Measurements from ENCODE around the gene OSBPL10. TPM values are rescaled to one million over a fixed set of nuclear protein-coding genes. Genes with fewer than 3 reads are reported as not detected.

OSBPL10 gene
- polyA plus RNA-seq, 1 donor = 12.4 TPM

DNA sequence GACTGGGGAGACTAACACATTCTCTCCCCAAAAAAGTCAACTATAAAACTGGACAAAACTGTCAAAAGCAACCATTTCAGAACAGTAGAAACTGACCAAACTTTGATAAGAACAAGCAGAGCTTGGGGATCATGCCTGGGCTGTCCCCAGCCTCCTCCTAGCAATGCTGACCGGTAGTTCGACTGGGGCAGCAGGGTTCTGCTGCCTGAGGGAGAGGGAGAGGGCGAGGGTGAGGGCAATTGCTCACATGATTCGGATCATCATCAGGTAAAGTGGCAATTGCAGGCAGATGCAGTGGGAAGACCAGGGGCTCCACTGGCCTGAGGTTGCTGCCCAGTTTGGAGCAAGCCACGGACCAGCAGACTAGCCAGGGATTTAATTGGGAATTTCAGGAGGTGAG, 88.6 kb downstream of the OSBPL10 start:
- Histone ChIP-seq H3K4me3 (ENCODE audit: low read length) (no peak overlapping the region), H3K36me3 (ENCODE audit: control insufficient read depth, insufficient read depth, low read length) (no peaks in the 10 kb centered on the region), H3K27me3 (ENCODE audit: control insufficient read depth, insufficient read depth, low read length) (no peaks in the 10 kb centered on the region), H3K27ac (ENCODE audit: low read length) (no peak overlapping the region), H3K4me1 (ENCODE audit: control insufficient read depth, insufficient read depth, low read length) (peaks cover 16% of the 10 kb centered on the region), H3K9me3 (ENCODE audit: control insufficient read depth, low read depth, low read length) (no peaks in the 10 kb centered on the region)
- DNase-seq = peak in 1 of 2 donors; percentile 26
- no CpG with 5 or more reads among the region's 5 CpGs for WGBS (ENCODE audit: insufficient coverage, low lambda C conversion rate)

DNA sequence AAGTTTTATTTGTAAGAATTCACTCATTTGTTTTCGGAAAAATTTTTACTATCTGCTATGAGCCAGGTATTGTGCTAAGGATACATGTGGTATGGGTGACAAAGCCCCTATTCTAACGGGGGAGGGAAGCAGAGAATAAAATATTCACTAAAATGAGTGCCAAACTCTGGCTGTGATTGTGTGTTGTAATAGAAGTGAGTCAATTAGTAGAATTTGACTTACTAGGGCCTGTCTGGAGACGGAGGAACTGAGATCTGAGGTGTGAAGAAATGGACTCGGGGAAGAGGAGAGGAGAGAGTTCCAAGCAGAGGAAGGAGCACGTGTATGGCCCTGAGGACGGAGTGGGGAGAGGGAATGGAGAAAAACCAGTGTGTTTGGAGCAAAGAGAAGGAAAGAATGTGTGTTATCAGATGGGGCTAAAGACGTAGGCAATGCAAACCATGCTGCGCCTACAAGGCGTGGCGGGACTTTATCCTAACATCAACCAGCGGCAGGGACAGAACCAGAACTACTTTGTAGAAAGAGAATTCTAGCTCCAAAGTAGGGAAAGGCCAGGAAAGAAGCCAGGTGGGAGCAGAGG, 89.1 kb downstream of the OSBPL10 start:
- Histone ChIP-seq H3K9me3 (ENCODE audit: control insufficient read depth, low read depth, low read length) (no peaks in the 10 kb centered on the region), H3K36me3 (ENCODE audit: control insufficient read depth, insufficient read depth, low read length) (no peaks in the 10 kb centered on the region), H3K27ac (ENCODE audit: low read length) (no peak overlapping the region), H3K4me3 (ENCODE audit: low read length) (no peak overlapping the region), H3K4me1 (ENCODE audit: control insufficient read depth, insufficient read depth, low read length) (peaks cover 14% of the 10 kb centered on the region), H3K27me3 (ENCODE audit: control insufficient read depth, insufficient read depth, low read length) (no peaks in the 10 kb centered on the region)
- DNase-seq = peak; percentile 31 to 59
- WGBS (ENCODE audit: insufficient coverage, low lambda C conversion rate) = 53% methylated on average over 5 of the region's 11 CpGs

DNA sequence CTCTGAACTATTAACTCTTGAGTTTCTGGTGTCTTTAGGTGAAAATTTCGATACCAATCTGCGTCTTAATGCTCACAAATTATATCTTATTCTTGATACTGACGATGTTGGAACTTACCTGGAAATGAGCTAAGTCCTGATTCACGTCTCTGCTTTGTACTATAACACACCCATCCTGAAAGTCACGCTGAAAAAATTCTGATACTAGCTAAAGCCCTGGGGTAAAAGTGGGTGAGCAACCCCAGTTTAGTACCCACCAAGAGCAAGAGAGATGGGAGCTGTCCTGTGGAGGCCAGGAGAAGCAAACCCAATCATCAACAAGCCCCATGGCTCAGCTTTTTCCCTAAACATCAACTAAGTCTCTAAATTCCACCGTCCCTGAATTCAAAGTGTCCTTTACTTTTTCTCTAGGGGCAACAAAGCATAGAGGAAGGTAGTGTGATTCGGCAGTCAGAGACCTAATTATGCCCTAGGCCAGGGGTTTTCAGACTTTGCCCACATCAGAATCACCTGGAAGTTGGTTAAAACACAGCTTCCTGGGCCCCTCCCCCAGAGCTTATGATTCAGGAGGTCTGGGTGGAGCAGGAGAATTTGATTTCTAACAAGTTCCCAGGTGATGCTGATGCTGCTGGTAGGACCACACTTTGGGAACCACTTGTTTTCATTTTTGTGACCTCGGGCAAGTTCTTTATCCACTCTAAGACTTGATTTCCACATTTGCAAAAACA, 90.2 kb downstream of the OSBPL10 start:
- no peak for DNase-seq
- H3K36me3 ChIP-seq (ENCODE audit: control insufficient read depth, insufficient read depth, low read length) = no peaks in the 10 kb centered on the region
- WGBS (ENCODE audit: insufficient coverage, low lambda C conversion rate) = no CpG with 5 or more reads among the region's 8 CpGs
- H3K4me3 ChIP-seq (ENCODE audit: low read length) = no peak overlapping the region
- H3K27ac ChIP-seq (ENCODE audit: low read length) = no peak overlapping the region
- no peaks in the 10 kb centered on the region for H3K27me3 ChIP-seq (ENCODE audit: control insufficient read depth, insufficient read depth, low read length)
- peaks cover 9% of the 10 kb centered on the region for H3K4me1 ChIP-seq (ENCODE audit: control insufficient read depth, insufficient read depth, low read length)
- no peaks in the 10 kb centered on the region for H3K9me3 ChIP-seq (ENCODE audit: control insufficient read depth, low read depth, low read length)

DNA sequence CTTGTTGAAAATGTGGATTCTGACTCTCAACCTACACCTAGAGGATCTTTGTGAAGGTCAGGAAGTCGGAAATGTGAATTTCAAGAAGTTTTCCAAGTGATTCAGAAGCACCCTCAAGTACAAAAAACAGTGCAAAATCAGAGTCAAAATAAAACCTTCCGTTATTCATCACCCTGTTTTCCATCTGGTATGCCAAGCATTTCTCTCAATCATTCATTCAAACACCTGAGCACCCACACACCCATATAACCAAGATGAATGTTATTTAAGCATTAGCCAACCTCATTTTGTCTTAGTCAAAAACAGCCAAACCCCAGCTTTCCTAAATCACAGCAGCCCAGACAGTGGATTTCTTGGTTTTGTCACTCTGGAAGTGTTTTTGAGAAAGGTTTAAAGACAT, 91.1 kb downstream of the OSBPL10 start:
- no peak overlapping the region for H3K27ac ChIP-seq (ENCODE audit: low read length)
- no peaks in the 10 kb centered on the region for H3K27me3 ChIP-seq (ENCODE audit: control insufficient read depth, insufficient read depth, low read length)
- peaks cover 9% of the 10 kb centered on the region for H3K4me1 ChIP-seq (ENCODE audit: control insufficient read depth, insufficient read depth, low read length)
- no peak overlapping the region for H3K4me3 ChIP-seq (ENCODE audit: low read length)
- no peaks in the 10 kb centered on the region for H3K9me3 ChIP-seq (ENCODE audit: control insufficient read depth, low read depth, low read length)
- WGBS (ENCODE audit: insufficient coverage, low lambda C conversion rate) = no CpG with 5 or more reads among the region's 2 CpGs
- DNase-seq = no peak
- no peaks in the 10 kb centered on the region for H3K36me3 ChIP-seq (ENCODE audit: control insufficient read depth, insufficient read depth, low read length)

DNA sequence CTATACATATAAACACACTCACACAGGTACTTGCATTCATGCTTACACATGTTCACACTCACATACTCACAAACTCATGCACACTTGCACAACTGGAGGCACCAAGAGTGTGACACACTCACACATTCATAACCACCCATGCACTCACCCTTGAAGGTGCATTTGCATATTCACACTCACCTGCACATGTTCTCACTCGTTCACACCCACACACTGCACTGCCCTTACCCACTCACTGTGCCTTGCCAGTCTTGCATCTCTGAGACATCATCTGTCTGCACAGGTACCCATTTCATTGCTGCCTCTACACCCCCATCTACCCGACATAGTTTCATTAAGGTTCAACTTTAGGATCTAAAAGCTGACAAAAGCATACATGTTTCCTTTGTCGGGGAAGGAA, 95.8 kb downstream of the OSBPL10 start:
- no peak overlapping the region for H3K27ac ChIP-seq (ENCODE audit: low read length)
- no peaks in the 10 kb centered on the region for H3K36me3 ChIP-seq (ENCODE audit: control insufficient read depth, insufficient read depth, low read length)
- no peak for DNase-seq
- 100% methylated on average over 1 of the region's 3 CpGs for WGBS (ENCODE audit: insufficient coverage, low lambda C conversion rate)
- H3K4me3 ChIP-seq (ENCODE audit: low read length) = no peak overlapping the region
- no peaks in the 10 kb centered on the region for H3K27me3 ChIP-seq (ENCODE audit: control insufficient read depth, insufficient read depth, low read length)
- H3K9me3 ChIP-seq (ENCODE audit: control insufficient read depth, low read depth, low read length) = no peaks in the 10 kb centered on the region
- H3K4me1 ChIP-seq (ENCODE audit: control insufficient read depth, insufficient read depth, low read length) = no peaks in the 10 kb centered on the region

DNA sequence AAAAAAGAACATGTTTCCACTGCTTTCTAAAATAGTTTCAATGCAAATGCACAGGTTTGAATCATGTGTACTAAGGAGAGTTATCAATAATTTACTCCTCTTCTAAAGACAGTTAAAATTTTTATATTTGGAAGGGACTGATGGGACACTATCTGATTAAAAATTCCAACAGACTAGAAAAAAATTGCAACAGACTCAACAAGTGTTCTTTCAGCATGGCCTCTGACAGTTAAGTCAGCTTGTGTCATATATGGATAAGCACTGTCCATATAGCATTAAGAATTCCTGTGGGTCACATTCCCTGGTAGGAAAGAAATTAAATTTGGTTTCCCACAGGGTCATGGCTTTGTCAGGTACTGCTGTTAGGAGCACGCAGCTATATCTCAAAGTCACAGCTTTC, 96.8 kb downstream of the OSBPL10 start:
- Histone ChIP-seq H3K4me3 (ENCODE audit: low read length) (no peak overlapping the region), H3K27me3 (ENCODE audit: control insufficient read depth, insufficient read depth, low read length) (no peaks in the 10 kb centered on the region), H3K27ac (ENCODE audit: low read length) (no peak overlapping the region), H3K4me1 (ENCODE audit: control insufficient read depth, insufficient read depth, low read length) (no peaks in the 10 kb centered on the region), H3K36me3 (ENCODE audit: control insufficient read depth, insufficient read depth, low read length) (no peaks in the 10 kb centered on the region), H3K9me3 (ENCODE audit: control insufficient read depth, low read depth, low read length) (no peaks in the 10 kb centered on the region)
- whole genome bisulfite sequencing (ENCODE audit: insufficient coverage, low lambda C conversion rate) = no CpG with 5 or more reads among the region's 1 CpG
- DNase-seq = no peak

DNA sequence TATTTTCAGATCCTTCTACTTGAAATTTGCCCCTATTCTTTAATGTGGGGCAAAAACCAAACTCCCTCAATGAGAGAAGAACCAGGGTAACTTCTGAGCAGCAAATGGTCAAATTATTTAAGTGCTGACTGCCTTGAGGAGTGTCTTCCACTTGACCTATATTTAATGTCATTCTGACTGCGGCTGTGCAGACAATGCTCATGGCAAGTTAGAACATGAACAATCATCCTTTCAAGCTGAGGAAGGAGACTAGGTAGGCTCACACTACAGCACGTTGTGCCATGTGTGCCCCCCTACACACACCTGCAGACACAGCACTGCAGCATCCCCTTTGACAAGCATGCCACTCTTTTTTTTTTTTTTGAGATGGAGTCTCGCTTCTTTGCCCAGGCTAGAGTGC, 98.2 kb downstream of the OSBPL10 start:
- Histone ChIP-seq H3K36me3 (ENCODE audit: control insufficient read depth, insufficient read depth, low read length) (no peaks in the 10 kb centered on the region), H3K27ac (ENCODE audit: low read length) (no peak overlapping the region), H3K27me3 (ENCODE audit: control insufficient read depth, insufficient read depth, low read length) (no peaks in the 10 kb centered on the region), H3K4me3 (ENCODE audit: low read length) (no peak overlapping the region), H3K9me3 (ENCODE audit: control insufficient read depth, low read depth, low read length) (no peaks in the 10 kb centered on the region), H3K4me1 (ENCODE audit: control insufficient read depth, insufficient read depth, low read length) (no peaks in the 10 kb centered on the region)
- DNase-seq = no peak
- no CpG with 5 or more reads among the region's 3 CpGs for WGBS (ENCODE audit: insufficient coverage, low lambda C conversion rate)

DNA sequence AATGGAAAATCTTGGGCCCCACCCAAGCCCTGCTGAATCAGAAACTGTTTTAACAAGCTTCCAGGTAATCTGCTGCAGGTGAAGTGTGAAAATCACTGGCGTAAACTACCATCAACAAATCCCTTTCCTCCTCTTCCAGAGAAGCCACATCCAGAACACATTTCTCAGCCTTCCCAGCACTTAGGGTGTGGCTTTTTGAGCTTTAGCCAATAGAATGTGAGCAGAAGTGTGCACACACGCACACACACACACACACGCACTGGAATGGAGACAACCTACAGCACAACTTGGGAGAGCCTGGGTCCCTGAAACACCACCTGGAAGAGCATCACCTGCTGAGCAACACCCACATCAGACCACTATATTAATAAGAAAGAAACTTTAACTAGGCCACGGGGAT, 98.6 kb downstream of the OSBPL10 start:
- H3K4me3 ChIP-seq (ENCODE audit: low read length) = no peak overlapping the region
- H3K27me3 ChIP-seq (ENCODE audit: control insufficient read depth, insufficient read depth, low read length) = no peaks in the 10 kb centered on the region
- no peaks in the 10 kb centered on the region for H3K36me3 ChIP-seq (ENCODE audit: control insufficient read depth, insufficient read depth, low read length)
- no peak for DNase-seq
- no peaks in the 10 kb centered on the region for H3K4me1 ChIP-seq (ENCODE audit: control insufficient read depth, insufficient read depth, low read length)
- no peaks in the 10 kb centered on the region for H3K9me3 ChIP-seq (ENCODE audit: control insufficient read depth, low read depth, low read length)
- no peak overlapping the region for H3K27ac ChIP-seq (ENCODE audit: low read length)
- no CpG with 5 or more reads among the region's 4 CpGs for WGBS (ENCODE audit: insufficient coverage, low lambda C conversion rate)

DNA sequence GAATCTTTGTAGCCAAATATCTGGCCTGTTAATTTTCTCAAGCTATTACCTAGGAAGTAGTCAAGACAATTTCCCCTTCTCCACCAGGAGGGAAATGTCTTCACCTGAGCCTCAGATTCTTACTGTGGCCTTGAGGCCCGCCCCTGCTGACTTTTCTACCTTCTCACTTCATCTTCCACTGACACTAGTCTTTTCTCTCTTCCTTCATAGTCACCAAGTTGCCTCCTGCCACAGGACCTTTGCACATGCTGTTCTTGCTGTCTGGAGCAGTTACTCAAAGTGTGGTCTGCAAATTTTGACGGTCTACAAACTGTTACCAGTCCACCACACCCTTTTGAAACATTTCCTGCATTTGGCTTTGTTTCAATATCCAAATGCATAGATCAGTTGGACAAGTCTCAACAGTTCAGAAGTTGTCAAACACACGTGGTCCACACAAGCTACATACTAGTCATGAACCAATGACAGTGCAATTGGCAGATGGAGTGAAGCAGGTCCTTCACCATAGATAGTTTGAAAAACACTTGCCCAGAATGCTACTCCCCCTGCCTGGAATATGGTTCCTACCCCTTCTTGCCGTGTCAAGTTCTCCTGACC, 100.5 kb downstream of the OSBPL10 start:
- H3K27ac ChIP-seq (ENCODE audit: low read length) = no peak overlapping the region
- DNase-seq = no peak
- no peaks in the 10 kb centered on the region for H3K4me1 ChIP-seq (ENCODE audit: control insufficient read depth, insufficient read depth, low read length)
- no peaks in the 10 kb centered on the region for H3K9me3 ChIP-seq (ENCODE audit: control insufficient read depth, low read depth, low read length)
- 90% methylated on average over 2 of the region's 4 CpGs for WGBS (ENCODE audit: insufficient coverage, low lambda C conversion rate)
- H3K36me3 ChIP-seq (ENCODE audit: control insufficient read depth, insufficient read depth, low read length) = no peaks in the 10 kb centered on the region
- no peaks in the 10 kb centered on the region for H3K27me3 ChIP-seq (ENCODE audit: control insufficient read depth, insufficient read depth, low read length)
- no peak overlapping the region for H3K4me3 ChIP-seq (ENCODE audit: low read length)

DNA sequence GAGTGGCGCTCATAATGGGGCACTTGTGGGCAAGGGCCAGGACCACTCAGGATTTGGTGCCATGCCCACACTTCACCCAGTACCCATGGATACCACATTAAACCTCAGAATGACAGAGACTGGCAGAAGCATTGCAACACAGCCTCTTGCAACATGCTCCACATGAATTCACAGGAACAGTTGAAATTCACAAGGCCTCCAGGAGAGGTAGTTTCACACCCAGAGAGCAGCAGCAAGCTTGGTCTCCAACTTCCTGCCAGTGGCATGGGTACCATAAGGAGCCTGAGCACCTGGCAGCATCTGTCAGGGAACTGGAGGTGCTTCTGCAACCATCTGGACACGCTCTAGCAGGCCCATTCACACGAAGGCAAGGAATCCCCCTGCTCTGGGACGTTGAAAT, 101.0 kb downstream of the OSBPL10 start:
- WGBS (ENCODE audit: insufficient coverage, low lambda C conversion rate) = no CpG with 5 or more reads among the region's 4 CpGs
- Histone ChIP-seq H3K9me3 (ENCODE audit: control insufficient read depth, low read depth, low read length) (no peaks in the 10 kb centered on the region), H3K4me1 (ENCODE audit: control insufficient read depth, insufficient read depth, low read length) (no peaks in the 10 kb centered on the region), H3K27ac (ENCODE audit: low read length) (no peak overlapping the region), H3K4me3 (ENCODE audit: low read length) (no peak overlapping the region), H3K36me3 (ENCODE audit: control insufficient read depth, insufficient read depth, low read length) (no peaks in the 10 kb centered on the region), H3K27me3 (ENCODE audit: control insufficient read depth, insufficient read depth, low read length) (no peaks in the 10 kb centered on the region)
- DNase-seq = no peak

All from large intestine (tissue), 3 donors.